ENCODE data around the gene FLAD1. TPM values are rescaled to one million over a fixed set of nuclear protein-coding genes. Genes with fewer than 3 reads are reported as not detected.

Gene FLAD1
- total and polyA plus RNA-seq, 2 of the 8 experiments (the other 6 are each of a cell fraction or from before 2014, with no cell fraction given): 104 to 143 TPM

DNA sequence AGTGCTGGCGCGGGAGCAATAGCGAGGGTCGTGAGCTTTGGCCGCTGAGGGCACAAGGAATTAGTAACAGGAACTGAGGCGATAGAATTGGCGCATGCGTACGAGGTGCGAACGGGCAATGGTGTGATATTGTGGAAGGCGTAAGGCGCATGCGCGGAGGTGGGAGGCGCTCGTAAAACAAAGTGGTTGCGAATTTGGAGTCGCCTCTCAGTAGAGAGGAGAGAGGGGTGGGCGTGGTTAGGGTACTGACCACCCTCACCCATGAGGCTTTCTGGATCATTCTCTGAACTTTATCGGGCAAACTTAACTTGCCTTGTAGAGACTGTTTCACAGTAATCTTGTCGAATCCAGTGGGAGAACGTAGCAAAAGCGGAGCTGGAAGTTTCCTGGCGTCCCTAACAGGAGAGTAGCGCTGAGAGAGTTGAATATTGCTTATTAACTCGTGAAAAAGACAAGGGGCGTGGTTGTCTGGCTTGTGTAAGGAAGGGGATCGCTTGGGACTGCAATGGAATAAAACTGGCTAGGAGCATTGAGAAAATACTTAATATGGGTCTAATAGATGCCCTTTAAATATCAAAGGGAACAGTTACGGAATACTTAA lies 8.2 kb upstream of the FLAD1 start (continued):
- TF ChIP-seq EGR1 (IDR thresholded peaks at IDR 0.05; ENCODE audit: borderline replicate concordance, low read depth, low read length) (no peak), SIN3A (conservative IDR thresholded peaks at IDR 0.05 in 1 of 2, IDR thresholded peaks at IDR 0.05 in 1 of 2; ENCODE audit: low read depth in 1 of 2, low read length in 2 of 2) (peak; percentile 17 to 43; a peak in 1 of 4 replicates), POLR2A (IDR thresholded peaks at IDR 0.05; ENCODE audit: control extremely low read depth in 1 of 2, low read depth in 2 of 2, low read length in 2 of 2) (peak; percentile 61 to 63), TBP (IDR thresholded peaks at IDR 0.05; ENCODE audit: low read depth, low read length) (peak; percentile 57; the same call in 1 of the 2 replicates), POLR2AphosphoS5 (IDR thresholded peaks at IDR 0.05; ENCODE audit: low read depth, low read length) (peak; percentile 84; the same call in 1 of the 2 replicates)

All from H1 (cell line).